ENCODE data around the gene GJD4. TPM values are rescaled to one million over a fixed set of nuclear protein-coding genes. Genes with fewer than 3 reads are reported as not detected.

The GJD4 gene
- total and polyA plus RNA-seq, 2 donors (not counting 1 experiment from before 2014, with no cell fraction given) = not detected

DNA sequence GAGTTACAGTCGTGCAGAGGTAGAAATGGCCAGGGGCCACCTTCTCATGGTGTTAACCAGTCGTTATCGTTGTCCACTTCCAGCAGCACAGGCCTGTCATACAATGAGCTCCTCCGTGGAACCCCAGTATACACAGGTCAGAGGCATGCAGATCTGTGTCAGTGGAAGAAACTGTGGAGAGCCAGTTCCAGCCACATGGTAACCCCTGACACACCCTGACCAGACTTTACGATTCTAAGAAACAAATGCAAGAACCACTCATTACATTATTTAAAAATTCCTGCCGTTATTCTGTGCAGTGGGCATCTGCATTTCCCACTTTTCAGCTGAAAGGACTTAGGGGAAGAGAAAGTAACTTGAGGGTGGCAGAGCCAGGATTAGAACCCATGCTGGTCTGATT lies 23.5 kb upstream of the GJD4 start:
- no peak overlapping the region for H2AFZ ChIP-seq (ENCODE audit: insufficient read depth, low read depth, low read length, poor library complexity, severe bottlenecking)
- DNase-seq (no peak), ATAC-seq (ENCODE audit: low read depth) (no peak)
- H3K9me3 ChIP-seq (ENCODE audit: control extremely low read depth in 1 of 3, control insufficient read depth in 2 of 3, insufficient read depth in 1 of 3, low read length in 2 of 3) = peaks cover 0 to 10% (median 0%) of the 10 kb centered on the region in 3 donors
- H3K27ac ChIP-seq (ENCODE audit: low read length in 2 of 2) = no peak overlapping the region
- H3K36me3 ChIP-seq (replicated peaks in 1 of 2; ENCODE audit: control extremely low read depth in 1 of 2, control insufficient read depth in 1 of 2, extremely low read depth in 1 of 2, insufficient read depth in 2 of 2, low read length in 1 of 2) = no peaks in the 10 kb centered on the region
- no peaks in the 10 kb centered on the region for H3K4me1 ChIP-seq (ENCODE audit: control insufficient read depth in 2 of 2, insufficient read depth in 2 of 2, low read length in 2 of 2)
- Mint-ChIP-seq H3K27ac (no peak overlapping the region), H3K4me1 (no peaks in the 10 kb centered on the region), H3K27me3 (peaks cover 5% of the 10 kb centered on the region), H3K4me3 (no peak overlapping the region), H3K9me3 (ENCODE audit: insufficient read depth) (no peaks in the 10 kb centered on the region)
- POLR2A ChIA-PET = no interaction called here
- H4K20me1 ChIP-seq (ENCODE audit: control insufficient read depth, insufficient read depth, low read length, poor library complexity, severe bottlenecking) = no peaks in the 10 kb centered on the region
- no peak overlapping the region for H3K4me3 ChIP-seq (ENCODE audit: control extremely low read depth in 1 of 5, extremely low read depth in 1 of 5, insufficient read depth in 1 of 5, low read depth in 2 of 5, low read length in 4 of 5)
- no peak for TF ChIP-seq EZH2 (IDR thresholded peaks at IDR 0.05; ENCODE audit: borderline replicate concordance, insufficient read depth, low read depth, low read length, poor library complexity, severe bottlenecking)
- CTCF ChIA-PET = no interaction called here
- H3K9ac ChIP-seq (ENCODE audit: low read length) = no peak overlapping the region
- no peaks in the 10 kb centered on the region for H3K79me2 ChIP-seq (ENCODE audit: control insufficient read depth, insufficient read depth, low read length)
- H3K4me2 ChIP-seq (replicated peaks; ENCODE audit: low read depth, low read length, poor library complexity, severe bottlenecking) = no peak overlapping the region
- H3K27me3 ChIP-seq (replicated peaks in 1 of 4; ENCODE audit: control extremely low read depth in 1 of 4, control insufficient read depth in 3 of 4, insufficient read depth in 4 of 4, low read length in 3 of 4) = peaks cover 0 to 3% (median 0%) of the 10 kb centered on the region in 4 experiments
- intact Hi-C loops (cut with micrococcal nuclease) = no loop called here
- WGBS (ENCODE audit: insufficient coverage) = 96% methylated on average over 3 of the region's 6 CpGs

DNA sequence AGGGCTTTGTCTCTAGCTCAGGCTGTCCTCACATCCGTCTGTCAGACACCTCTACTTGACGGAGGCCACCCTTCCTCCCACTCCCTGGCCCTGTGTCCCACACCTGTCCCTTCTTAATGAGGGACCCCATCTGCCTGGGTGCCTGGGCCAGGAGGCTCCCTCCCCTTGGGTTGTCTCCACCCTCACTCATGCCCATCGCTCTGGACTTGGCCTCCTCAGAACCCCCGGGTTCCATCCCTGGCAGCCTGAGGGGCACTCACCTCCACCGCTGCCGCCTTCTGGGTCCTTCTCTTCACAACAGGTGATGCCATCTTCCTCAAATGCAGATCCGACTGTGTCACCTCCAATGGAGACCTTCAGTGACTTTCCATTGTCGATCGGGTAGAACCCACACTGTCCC lies 20.2 kb upstream of the GJD4 start:
- Histone ChIP-seq H3K4me1 (ENCODE audit: control insufficient read depth in 2 of 2, insufficient read depth in 2 of 2, low read length in 2 of 2) (no peaks in the 10 kb centered on the region), H3K27me3 (replicated peaks in 1 of 4; ENCODE audit: control extremely low read depth in 1 of 4, control insufficient read depth in 3 of 4, insufficient read depth in 4 of 4, low read length in 3 of 4) (peaks cover 0 to 8% (median 1%) of the 10 kb centered on the region in 4 experiments), H3K27ac (ENCODE audit: low read length in 2 of 2) (no peak overlapping the region), H2AFZ (ENCODE audit: insufficient read depth, low read depth, low read length, poor library complexity, severe bottlenecking) (no peak overlapping the region), H3K4me2 (replicated peaks; ENCODE audit: low read depth, low read length, poor library complexity, severe bottlenecking) (no peak overlapping the region), H3K9ac (ENCODE audit: low read length) (no peak overlapping the region), H3K4me3 (ENCODE audit: control extremely low read depth in 1 of 5, extremely low read depth in 1 of 5, insufficient read depth in 1 of 5, low read depth in 2 of 5, low read length in 4 of 5) (no peak overlapping the region), H4K20me1 (ENCODE audit: control insufficient read depth, insufficient read depth, low read length, poor library complexity, severe bottlenecking) (no peaks in the 10 kb centered on the region), H3K9me3 (ENCODE audit: control extremely low read depth in 1 of 3, control insufficient read depth in 2 of 3, insufficient read depth in 1 of 3, low read length in 2 of 3) (peaks cover 0 to 3% (median 2%) of the 10 kb centered on the region in 3 donors), H3K79me2 (ENCODE audit: control insufficient read depth, insufficient read depth, low read length) (no peaks in the 10 kb centered on the region), H3K36me3 (replicated peaks in 1 of 2; ENCODE audit: control extremely low read depth in 1 of 2, control insufficient read depth in 1 of 2, extremely low read depth in 1 of 2, insufficient read depth in 2 of 2, low read length in 1 of 2) (no peaks in the 10 kb centered on the region)
- WGBS (ENCODE audit: insufficient coverage) = 93% methylated on average over 9 of the region's 9 CpGs
- intact Hi-C loops (cut with micrococcal nuclease) = no loop called here
- Mint-ChIP-seq H3K4me3 (no peak overlapping the region), H3K27me3 (peaks cover 16% of the 10 kb centered on the region), H3K27ac (no peak overlapping the region), H3K4me1 (no peaks in the 10 kb centered on the region), H3K9me3 (ENCODE audit: insufficient read depth) (no peaks in the 10 kb centered on the region)
- DNase-seq (no peak), ATAC-seq (ENCODE audit: low read depth) (no peak)
- POLR2A ChIA-PET = no interaction called here
- TF ChIP-seq, protein P1, sequence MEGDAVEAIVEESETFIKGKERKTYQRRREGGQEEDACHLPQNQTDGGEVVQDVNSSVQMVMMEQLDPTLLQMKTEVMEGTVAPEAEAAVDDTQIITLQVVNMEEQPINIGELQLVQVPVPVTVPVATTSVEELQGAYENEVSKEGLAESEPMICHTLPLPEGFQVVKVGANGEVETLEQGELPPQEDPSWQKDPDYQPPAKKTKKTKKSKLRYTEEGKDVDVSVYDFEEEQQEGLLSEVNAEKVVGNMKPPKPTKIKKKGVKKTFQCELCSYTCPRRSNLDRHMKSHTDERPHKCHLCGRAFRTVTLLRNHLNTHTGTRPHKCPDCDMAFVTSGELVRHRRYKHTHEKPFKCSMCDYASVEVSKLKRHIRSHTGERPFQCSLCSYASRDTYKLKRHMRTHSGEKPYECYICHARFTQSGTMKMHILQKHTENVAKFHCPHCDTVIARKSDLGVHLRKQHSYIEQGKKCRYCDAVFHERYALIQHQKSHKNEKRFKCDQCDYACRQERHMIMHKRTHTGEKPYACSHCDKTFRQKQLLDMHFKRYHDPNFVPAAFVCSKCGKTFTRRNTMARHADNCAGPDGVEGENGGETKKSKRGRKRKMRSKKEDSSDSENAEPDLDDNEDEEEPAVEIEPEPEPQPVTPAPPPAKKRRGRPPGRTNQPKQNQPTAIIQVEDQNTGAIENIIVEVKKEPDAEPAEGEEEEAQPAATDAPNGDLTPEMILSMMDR (IDR thresholded peaks at IDR 0.05) = no peak
- TF ChIP-seq EZH2 (IDR thresholded peaks at IDR 0.05; ENCODE audit: borderline replicate concordance, insufficient read depth, low read depth, low read length, poor library complexity, severe bottlenecking) = no peak
- CTCF ChIA-PET = no interaction called here
